ENCODE results near the gene MAP4K4. TPM values are rescaled to one million over a fixed set of nuclear protein-coding genes. Genes with fewer than 3 reads are reported as not detected.

MAP4K4 gene
- total RNA-seq, 1 experiment from 2014 or later: 162 TPM

GRCh38 chr2:101706121-101706818 is 8.8 kb downstream of the MAP4K4 start:
- no peak for DNase-seq (ENCODE audit: unreplicated experiment)
- intact Hi-C loops (cut with micrococcal nuclease): no loop called here
- POLR2A ChIA-PET: interaction anchor here (0.7 to 4.0 kb wide), 8 partner anchors 9 to 121 kb away, joined by 3 to 30 read pairs (median 6); partner anchors contain the start of gene MAP4K4
- CTCF ChIA-PET: interaction anchor here (0.5 to 2.4 kb wide), 4 partner anchors 49 to 246 kb away, joined by 3 to 9 read pairs (median 4); no protein-coding TSS in a partner anchor
- peaks cover 49% of the 10 kb centered on the region for H3K36me3 Mint-ChIP-seq (ENCODE audit: insufficient read depth, unreplicated experiment)
- H3K27me3 Mint-ChIP-seq (ENCODE audit: insufficient read depth, unreplicated experiment): no peaks in the 10 kb centered on the region
- no TSS peak for BruUV-seq (replicated peaks)
- peak overlapping the region; percentile 98 for H3K27ac Mint-ChIP-seq (ENCODE audit: low read depth, unreplicated experiment)
- no peak overlapping the region for H3K4me3 Mint-ChIP-seq (ENCODE audit: unreplicated experiment)
- H3K9me3 Mint-ChIP-seq (ENCODE audit: unreplicated experiment): peaks cover 7% of the 10 kb centered on the region
- TF ChIP-seq CTCF (IDR thresholded peaks at IDR 0.05; ENCODE audit: unreplicated experiment): no peak
- H3K4me1 Mint-ChIP-seq (ENCODE audit: insufficient read depth, unreplicated experiment): peaks cover 52% of the 10 kb centered on the region

- Mint-ChIP-seq H3K9me3 (ENCODE audit: unreplicated experiment) (peaks cover 7% of the 10 kb centered on the region), H3K36me3 (ENCODE audit: insufficient read depth, unreplicated experiment) (peaks cover 44% of the 10 kb centered on the region), H3K4me1 (ENCODE audit: insufficient read depth, unreplicated experiment) (peaks cover 48% of the 10 kb centered on the region), H3K27me3 (ENCODE audit: insufficient read depth, unreplicated experiment) (no peaks in the 10 kb centered on the region), H3K27ac (ENCODE audit: low read depth, unreplicated experiment) (peak overlapping the region; percentile 98), H3K4me3 (ENCODE audit: unreplicated experiment) (no peak overlapping the region)
- no peak for TF ChIP-seq CTCF (IDR thresholded peaks at IDR 0.05; ENCODE audit: unreplicated experiment)
- ChIA-PET POLR2A (interaction anchor here (0.7 to 4.0 kb wide), 5 partner anchors 10 to 36 kb away, joined by 3 to 30 read pairs (median 9); partner anchors contain the start of gene MAP4K4), CTCF (interaction anchor here (0.9 to 2.4 kb wide), 2 partner anchors 19 to 116 kb away, joined by 6 to 9 read pairs; no protein-coding TSS in a partner anchor)
- DNase-seq (ENCODE audit: unreplicated experiment): no peak
- BruUV-seq (replicated peaks): no TSS peak
- intact Hi-C loops (cut with micrococcal nuclease): no loop called here
Measured at GRCh38 chr2:101706819-101707177, 9.3 kb downstream of the MAP4K4 start.

- peak; percentile 45 for DNase-seq (ENCODE audit: unreplicated experiment)
- peaks cover 26% of the 10 kb centered on the region for H3K4me1 Mint-ChIP-seq (ENCODE audit: insufficient read depth, unreplicated experiment)
- no peaks in the 10 kb centered on the region for H3K27me3 Mint-ChIP-seq (ENCODE audit: insufficient read depth, unreplicated experiment)
- POLR2A ChIA-PET: interaction anchor here (0.7 to 2.6 kb wide), 14 partner anchors 9 to 729 kb away, joined by 3 to 18 read pairs (median 4); partner anchors contain the start of gene MAP4K4
- no peaks in the 10 kb centered on the region for H3K9me3 Mint-ChIP-seq (ENCODE audit: unreplicated experiment)
- H3K27ac Mint-ChIP-seq (ENCODE audit: low read depth, unreplicated experiment): no peak overlapping the region
- H3K4me3 Mint-ChIP-seq (ENCODE audit: unreplicated experiment): no peak overlapping the region
- CTCF ChIA-PET: interaction anchor here (0.6 to 1.1 kb wide), 3 partner anchors 16 to 476 kb away, joined by 3 to 4 read pairs (median 3); no protein-coding TSS in a partner anchor
- H3K36me3 Mint-ChIP-seq (ENCODE audit: insufficient read depth, unreplicated experiment): peaks cover 25% of the 10 kb centered on the region
- TF ChIP-seq CTCF (IDR thresholded peaks at IDR 0.05; ENCODE audit: unreplicated experiment): no peak
- intact Hi-C loops (cut with micrococcal nuclease): no loop called here
- BruUV-seq (replicated peaks): no TSS peak
Measured at GRCh38 chr2:101710036-101710435, 12.5 kb downstream of the MAP4K4 start.

GRCh38 chr2:101710471-101711318 is 13.2 kb downstream of the MAP4K4 start:
- no peaks in the 10 kb centered on the region for H3K27me3 Mint-ChIP-seq (ENCODE audit: insufficient read depth, unreplicated experiment)
- intact Hi-C loops (cut with micrococcal nuclease): no loop called here
- POLR2A ChIA-PET: interaction anchor here (0.5 to 2.6 kb wide), 10 partner anchors 8 to 293 kb away, joined by 3 to 18 read pairs (median 6); no protein-coding TSS in a partner anchor
- peaks cover 22% of the 10 kb centered on the region for H3K36me3 Mint-ChIP-seq (ENCODE audit: insufficient read depth, unreplicated experiment)
- CTCF ChIA-PET: interaction anchor here (0.6 to 1.1 kb wide), 4 partner anchors 15 to 476 kb away, joined by 3 to 4 read pairs (median 3); no protein-coding TSS in a partner anchor
- TF ChIP-seq CTCF (IDR thresholded peaks at IDR 0.05; ENCODE audit: unreplicated experiment): no peak
- H3K27ac Mint-ChIP-seq (ENCODE audit: low read depth, unreplicated experiment): no peak overlapping the region
- no TSS peak for BruUV-seq (replicated peaks)
- no peaks in the 10 kb centered on the region for H3K9me3 Mint-ChIP-seq (ENCODE audit: unreplicated experiment)
- no peak overlapping the region for H3K4me3 Mint-ChIP-seq (ENCODE audit: unreplicated experiment)
- peaks cover 22% of the 10 kb centered on the region for H3K4me1 Mint-ChIP-seq (ENCODE audit: insufficient read depth, unreplicated experiment)
- DNase-seq (ENCODE audit: unreplicated experiment): no peak

All from MCF 10A (cell line).